Mesothelial cell of epicardium (in vitro differentiated cells): Measurements from ENCODE around the gene GAS1. TPM values are rescaled to one million over a fixed set of nuclear protein-coding genes. Genes with fewer than 3 reads are reported as not detected.

ENCODE experiments used
- DNase-seq, 2 experiments: peaks; one replicate each; pipeline ENCODE4 v3.0.0; 2021; ENCODE audit warnings: low spot score in 2 of 2; ENCODE audit not compliant: unreplicated experiment in 2 of 2
- H3K27ac Mint-ChIP-seq: 2 replicates; pipeline ENCODE4 v1.8.0; 2021; ENCODE audit warnings: mixed read lengths
- H3K27me3 Mint-ChIP-seq: 2 replicates; pipeline ENCODE4 v1.8.0; 2021; ENCODE audit warnings: low read depth, mixed read lengths
- H3K36me3 Mint-ChIP-seq: 2 replicates; pipeline ENCODE4 v1.8.0; 2021; ENCODE audit warnings: mixed read lengths
- H3K4me1 Mint-ChIP-seq: 2 replicates; pipeline ENCODE4 v1.8.0; 2021; ENCODE audit warnings: mixed read lengths
- H3K4me3 Mint-ChIP-seq: 2 replicates; pipeline ENCODE4 v1.8.0; 2021; ENCODE audit warnings: mild to moderate bottlenecking, moderate library complexity, mixed read lengths
- H3K9me3 Mint-ChIP-seq: 2 replicates; pipeline ENCODE4 v1.8.0; 2021; ENCODE audit warnings: mixed read lengths
- CTCF ChIP-seq: fragments of 200-600 bp; sonication (generic); IDR thresholded peaks from one replicate; pipeline ENCODE4 v1.5.0; 2021; ENCODE audit warnings: antibody characterized with exemption; ENCODE audit not compliant: unreplicated experiment
- total RNA-seq: library from RNA; stranded (reverse); gene quantifications from 3 replicates; pipeline ENCODE4 v1.2.1, GENCODE V29; 2021

Gene GAS1
- total RNA-seq, 1 donor from 2014 or later: 47.8 TPM

- Mint-ChIP-seq H3K9me3 (no peaks in the 10 kb centered on the region), H3K4me3 (peak overlapping the region; percentile 96), H3K27ac (peak overlapping the region; percentile 93), H3K4me1 (peaks cover 49% of the 10 kb centered on the region), H3K27me3 (peaks cover 21% of the 10 kb centered on the region), H3K36me3 (no peaks in the 10 kb centered on the region)
- no peak for TF ChIP-seq CTCF
- DNase-seq: no peak
Observed at GRCh38 chr9:86944796-86945727, 2.2 kb downstream of the GAS1 start.

DNA sequence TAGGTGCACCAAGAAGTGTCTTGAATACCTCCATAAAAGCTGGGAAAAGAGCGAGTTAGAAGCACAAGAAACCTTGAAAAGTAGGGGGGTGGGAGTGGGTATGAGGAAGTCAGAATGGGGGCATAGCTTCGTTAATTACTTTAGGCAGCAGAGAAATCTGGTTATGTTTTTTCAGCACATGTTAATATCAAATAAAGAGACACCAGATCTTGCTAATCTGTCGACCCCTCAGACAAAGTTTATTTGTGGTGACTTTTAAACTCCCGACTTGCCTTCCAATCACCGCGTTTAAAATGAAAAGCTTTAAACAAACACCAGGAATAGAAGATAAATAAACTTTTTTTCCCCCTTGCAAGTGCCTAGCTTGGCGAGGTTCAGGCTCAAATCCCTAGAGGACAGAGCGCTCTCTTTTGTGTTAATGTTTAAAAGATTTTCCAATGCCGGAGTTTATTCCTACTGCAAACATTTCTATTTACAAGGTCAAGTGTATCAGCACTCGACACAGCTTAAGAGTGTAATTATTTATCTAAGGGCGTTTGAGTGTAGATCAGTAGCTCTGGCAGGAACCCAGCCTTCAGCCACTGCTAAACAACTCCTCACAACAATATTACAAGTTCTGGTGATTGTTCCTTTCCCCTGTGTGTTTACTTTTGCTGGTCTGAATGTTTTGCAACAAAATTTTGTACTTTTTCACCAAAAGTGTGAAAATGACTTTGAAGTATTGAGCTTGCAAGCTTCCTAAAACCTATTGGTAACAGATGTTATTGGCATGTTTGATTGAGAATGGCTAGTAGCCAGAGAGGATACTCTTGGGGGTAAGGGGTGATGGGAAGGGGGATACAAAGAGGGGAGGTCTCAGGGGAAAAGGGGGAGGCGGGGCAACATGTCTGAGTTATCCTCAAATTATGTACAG, 3.8 kb downstream of the GAS1 start:
- peak overlapping the region; percentile 21 for H3K27ac Mint-ChIP-seq
- peaks cover 24% of the 10 kb centered on the region for H3K27me3 Mint-ChIP-seq
- H3K9me3 Mint-ChIP-seq: peaks cover 3% of the 10 kb centered on the region
- H3K4me1 Mint-ChIP-seq: peaks cover 34% of the 10 kb centered on the region
- TF ChIP-seq CTCF: no peak
- DNase-seq: no peak
- no peaks in the 10 kb centered on the region for H3K36me3 Mint-ChIP-seq
- peak overlapping the region; percentile 96 for H3K4me3 Mint-ChIP-seq

- no peak for TF ChIP-seq CTCF
- Mint-ChIP-seq H3K27me3 (peaks cover 24% of the 10 kb centered on the region), H3K36me3 (no peaks in the 10 kb centered on the region), H3K4me3 (peak overlapping the region; percentile 96), H3K9me3 (peaks cover 3% of the 10 kb centered on the region), H3K27ac (peak overlapping the region; percentile 13), H3K4me1 (peaks cover 28% of the 10 kb centered on the region)
- no peak for DNase-seq
Observed at GRCh38 chr9:86942281-86943200, 4.8 kb downstream of the GAS1 start.

- no peak for DNase-seq
- peaks cover 28% of the 10 kb centered on the region for H3K4me1 Mint-ChIP-seq
- H3K4me3 Mint-ChIP-seq: no peak overlapping the region
- peaks cover 3% of the 10 kb centered on the region for H3K9me3 Mint-ChIP-seq
- no peak overlapping the region for H3K27ac Mint-ChIP-seq
- no peaks in the 10 kb centered on the region for H3K36me3 Mint-ChIP-seq
- TF ChIP-seq CTCF: no peak
- H3K27me3 Mint-ChIP-seq: peaks cover 24% of the 10 kb centered on the region
Observed at GRCh38 chr9:86941197-86941596, 6.1 kb downstream of the GAS1 start.

DNA sequence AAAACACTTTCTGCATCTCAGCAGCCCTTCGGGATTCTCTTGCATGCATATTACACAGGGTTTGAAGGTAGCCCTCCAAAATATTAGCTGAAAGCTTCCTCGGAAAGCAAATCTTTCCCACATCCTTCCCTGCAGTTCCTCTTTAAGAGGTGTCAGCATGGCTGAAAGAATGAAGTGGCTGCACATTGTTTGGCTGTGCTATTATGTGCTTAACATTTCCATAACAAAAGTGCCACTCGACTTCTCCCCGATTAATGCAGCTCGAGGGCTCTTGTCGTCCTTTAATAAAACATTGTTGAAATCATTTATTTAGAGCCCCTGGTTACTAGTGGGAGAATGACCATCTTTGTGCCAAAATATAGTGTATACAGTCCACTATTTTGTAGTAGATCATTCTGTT, 6.5 kb downstream of the GAS1 start:
- no peak for DNase-seq
- H3K9me3 Mint-ChIP-seq: peaks cover 3% of the 10 kb centered on the region
- TF ChIP-seq CTCF: no peak
- peaks cover 24% of the 10 kb centered on the region for H3K27me3 Mint-ChIP-seq
- peaks cover 28% of the 10 kb centered on the region for H3K4me1 Mint-ChIP-seq
- no peak overlapping the region for H3K27ac Mint-ChIP-seq
- H3K36me3 Mint-ChIP-seq: no peaks in the 10 kb centered on the region
- no peak overlapping the region for H3K4me3 Mint-ChIP-seq
